ENCODE results near the gene PRKCH.
"Not testable (repeated sequence)": the region's sequence is repeated elsewhere in the genome, so short reads cannot be mapped to it uniquely, and the experiment has no call there.

The PRKCH gene

GRCh38 chr14:61308701-61309100 is 12.7 kb upstream of the PRKCH start:
- not testable (repeated sequence) for DNase-seq

- no peak for DNase-seq
Measured at GRCh38 chr14:61315313-61315712, 6.1 kb upstream of the PRKCH start.

- DNase-seq, result no peak
Measured at GRCh38 chr14:61319086-61319485, 2.3 kb upstream of the PRKCH start.

GRCh38 chr14:61319706-61320105 is 1.7 kb upstream of the PRKCH start:
- no peak for DNase-seq

- not testable (repeated sequence) for DNase-seq
Measured at GRCh38 chr14:61320170-61320569, 1.2 kb upstream of the PRKCH start.

GRCh38 chr14:61320806-61321384 is 484 bp upstream of the PRKCH start:
- DNase-seq, result peak in 1 of 4 experiments; percentile 15

- DNase-seq, result peak in 3 of 4 experiments; percentile 11 to 23 (median 14)
Measured at GRCh38 chr14:61322011-61322798, 826 bp downstream of the PRKCH start.

GRCh38 chr14:61322799-61323290 is 1.5 kb downstream of the PRKCH start:
- DNase-seq, result peak in 3 of 4 experiments; percentile 10 to 19 (median 19)

GRCh38 chr14:61323970-61324369 is 2.6 kb downstream of the PRKCH start:
- no peak for DNase-seq

GRCh38 chr14:61325166-61325565 is 3.8 kb downstream of the PRKCH start:
- DNase-seq, result no peak

- no peak for DNase-seq
Measured at GRCh38 chr14:61326146-61326545, 4.8 kb downstream of the PRKCH start.

GRCh38 chr14:61326847-61327246 is 5.5 kb downstream of the PRKCH start:
- DNase-seq, result no peak

GRCh38 chr14:61328626-61329262 is 7.4 kb downstream of the PRKCH start:
- DNase-seq, result peak in 3 of 4 experiments; percentile 15 to 67 (median 50)

- DNase-seq, result peak; percentile 36 to 77 (median 62)
Measured at GRCh38 chr14:61329478-61330051, 8.2 kb downstream of the PRKCH start.

- DNase-seq, result no peak
Measured at GRCh38 chr14:61330511-61330910, 9.1 kb downstream of the PRKCH start.

GRCh38 chr14:61331992-61332657 is 10.7 kb downstream of the PRKCH start:
- no peak for DNase-seq

GRCh38 chr14:61332658-61333029 is 11.3 kb downstream of the PRKCH start:
- DNase-seq, result no peak

GRCh38 chr14:61333087-61333486 is 11.7 kb downstream of the PRKCH start:
- no peak for DNase-seq

GRCh38 chr14:61334197-61334701 is 12.9 kb downstream of the PRKCH start:
- no peak for DNase-seq

- no peak for DNase-seq
Measured at GRCh38 chr14:61335049-61335448, 13.7 kb downstream of the PRKCH start.

- DNase-seq, result no peak
Measured at GRCh38 chr14:61335671-61336275, 14.4 kb downstream of the PRKCH start.

- DNase-seq, result no peak
Measured at GRCh38 chr14:61337893-61338292, 16.5 kb downstream of the PRKCH start.
